HG03060 (cell line): ENCODE measurements around the gene PAM.
"Not testable (repeated sequence)": the region's sequence is repeated elsewhere in the genome, so short reads cannot be mapped to it uniquely, and the experiment has no call there.

Experiments
- ATAC-seq: cut with Tn5 transposase; IDR thresholded peaks from one replicate; pipeline ENCODE4 v1.9.1; 2021; ENCODE audit warnings: low read depth, moderate number of reproducible peaks; ENCODE audit not compliant: unreplicated experiment

The PAM gene

GRCh38 chr5:102888483-102888882, 133.4 kb downstream of the PAM start:
- no peak for ATAC-seq

GRCh38 chr5:102889033-102889432, 133.9 kb downstream of the PAM start:
- no peak for ATAC-seq

DNA sequence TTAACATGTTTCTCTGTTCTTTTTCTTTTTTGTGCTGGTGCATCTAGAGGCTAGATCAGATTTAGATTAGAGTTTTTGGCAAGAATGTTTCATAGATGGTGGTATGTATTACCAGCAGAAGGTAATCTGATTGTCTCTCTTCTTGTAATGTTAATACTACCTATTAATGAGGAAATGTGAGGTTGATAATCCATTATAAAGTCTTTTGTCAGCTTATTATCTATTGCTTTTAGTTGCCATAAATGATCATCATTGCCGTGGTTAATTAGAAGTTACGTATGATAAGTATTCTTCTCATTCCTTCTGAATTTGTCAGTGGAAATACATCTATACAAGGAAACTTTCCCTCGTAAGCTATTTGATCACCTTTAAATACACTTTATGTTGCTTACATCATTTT, 135.0 kb downstream of the PAM start:
- ATAC-seq: no peak

- no peak for ATAC-seq
Observed at GRCh38 chr5:102891175-102891574, 136.1 kb downstream of the PAM start.

DNA sequence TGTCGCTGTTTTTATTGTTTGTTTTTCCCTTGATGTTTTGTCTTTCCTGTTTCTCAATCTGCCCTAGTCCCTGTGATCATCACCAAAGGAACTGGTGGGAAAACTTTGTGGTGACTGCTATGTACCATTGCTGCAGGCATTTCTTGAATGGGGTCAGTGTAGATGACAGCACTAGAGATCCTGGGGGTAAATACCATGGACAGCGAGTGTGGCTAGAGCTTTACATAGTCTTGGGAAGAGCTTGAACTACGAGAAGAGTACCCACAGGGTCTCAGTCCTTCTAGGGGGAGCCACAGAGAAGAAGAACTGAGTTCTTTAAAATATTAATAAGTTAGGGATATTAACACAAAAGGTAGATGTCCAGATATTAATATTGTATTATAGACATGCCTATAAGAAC, 138.8 kb downstream of the PAM start:
- no peak for ATAC-seq

DNA sequence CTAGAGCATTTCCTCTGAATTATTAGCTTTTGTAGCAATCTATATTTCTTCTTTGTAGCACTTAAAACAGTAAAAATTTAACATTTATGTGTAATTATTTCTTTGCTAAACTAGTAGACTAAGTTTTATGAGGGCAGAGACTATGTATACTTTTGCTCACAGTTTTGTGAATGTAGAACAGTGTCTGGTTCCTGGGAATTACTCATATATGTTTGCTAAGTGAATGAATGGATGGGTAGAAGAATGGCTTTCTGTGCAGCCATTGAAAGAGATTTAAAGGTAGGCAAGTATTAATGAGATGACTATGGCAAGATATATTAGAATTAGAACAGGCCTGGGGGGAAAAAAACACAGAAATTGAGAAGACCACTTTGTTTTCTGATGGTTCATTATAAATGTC, 140.1 kb downstream of the PAM start:
- ATAC-seq: no peak

GRCh38 chr5:102895976-102896375, 140.9 kb downstream of the PAM start:
- ATAC-seq: no peak

DNA sequence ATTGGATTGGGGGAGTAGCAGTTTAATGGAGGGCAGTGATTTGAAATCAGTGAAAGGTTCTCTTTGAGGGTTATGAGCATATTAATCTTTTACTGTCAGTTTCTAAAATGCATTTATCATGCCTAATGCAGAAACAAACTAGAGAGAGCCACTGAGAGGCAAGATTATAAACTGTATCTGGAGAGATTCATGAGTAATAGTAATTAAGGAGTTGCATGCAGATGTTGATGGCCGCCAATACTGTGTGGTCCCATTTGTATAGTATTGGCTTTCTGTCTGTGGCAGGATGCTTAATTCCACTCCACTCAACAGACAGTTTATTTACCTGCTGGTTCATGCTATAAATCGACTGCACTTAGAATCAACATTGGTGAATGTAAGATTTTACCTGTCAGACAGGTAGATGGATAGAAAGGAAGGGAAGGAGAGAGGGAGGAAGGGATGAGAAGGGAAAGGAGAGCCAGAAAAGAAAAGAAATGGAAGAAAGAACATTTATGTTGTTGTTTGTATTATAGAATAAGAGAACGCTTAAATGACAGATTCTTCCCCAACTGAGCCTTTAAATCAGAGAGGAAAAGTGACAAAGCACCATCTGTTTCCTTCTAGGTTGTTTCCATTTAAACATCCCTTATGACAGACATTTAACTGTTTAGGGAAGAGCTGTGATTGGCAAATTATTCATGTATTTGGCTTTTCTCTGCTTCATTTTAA, 146.5 kb downstream of the PAM start:
- ATAC-seq: no peak

DNA sequence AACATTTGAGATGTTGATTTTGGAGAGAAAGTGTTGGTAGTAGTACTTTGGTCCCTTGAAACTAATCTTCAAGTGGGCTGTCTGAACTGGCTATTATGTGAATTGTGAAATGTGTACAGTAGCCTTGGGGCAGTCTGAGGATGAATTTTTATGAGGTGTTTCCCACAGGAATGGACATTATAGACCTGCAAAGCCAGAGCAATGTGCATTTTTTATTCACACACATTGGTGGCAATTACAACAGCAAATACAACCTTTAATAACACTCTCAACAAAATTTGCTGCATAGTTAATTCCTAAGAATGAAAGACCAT, 147.0 kb downstream of the PAM start:
- ATAC-seq: no peak

- no peak for ATAC-seq
Observed at GRCh38 chr5:102902647-102903046, 147.5 kb downstream of the PAM start.

- ATAC-seq: no peak
Observed at GRCh38 chr5:102903074-102903871, 148.2 kb downstream of the PAM start.

DNA sequence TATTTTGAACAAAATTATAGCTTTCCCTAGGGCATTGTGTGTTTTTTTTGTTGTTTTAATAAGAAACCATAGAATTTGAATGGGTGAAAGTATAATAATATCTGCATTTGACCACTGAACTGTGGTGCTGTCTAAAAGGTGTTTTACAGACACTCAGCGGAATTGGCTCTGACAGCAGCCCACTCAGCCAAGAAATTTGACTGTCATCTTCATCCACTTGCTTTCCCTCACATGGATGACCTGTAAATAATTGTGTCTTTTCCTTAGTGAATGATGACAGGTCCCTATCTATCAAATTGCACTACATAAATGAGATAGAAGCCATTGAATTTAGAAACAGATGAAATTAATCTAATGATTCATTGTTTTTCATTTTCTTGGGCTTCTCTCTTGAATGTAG, 150.0 kb downstream of the PAM start:
- ATAC-seq: no peak

GRCh38 chr5:102907099-102907498, 152.0 kb downstream of the PAM start:
- not testable (repeated sequence) for ATAC-seq

DNA sequence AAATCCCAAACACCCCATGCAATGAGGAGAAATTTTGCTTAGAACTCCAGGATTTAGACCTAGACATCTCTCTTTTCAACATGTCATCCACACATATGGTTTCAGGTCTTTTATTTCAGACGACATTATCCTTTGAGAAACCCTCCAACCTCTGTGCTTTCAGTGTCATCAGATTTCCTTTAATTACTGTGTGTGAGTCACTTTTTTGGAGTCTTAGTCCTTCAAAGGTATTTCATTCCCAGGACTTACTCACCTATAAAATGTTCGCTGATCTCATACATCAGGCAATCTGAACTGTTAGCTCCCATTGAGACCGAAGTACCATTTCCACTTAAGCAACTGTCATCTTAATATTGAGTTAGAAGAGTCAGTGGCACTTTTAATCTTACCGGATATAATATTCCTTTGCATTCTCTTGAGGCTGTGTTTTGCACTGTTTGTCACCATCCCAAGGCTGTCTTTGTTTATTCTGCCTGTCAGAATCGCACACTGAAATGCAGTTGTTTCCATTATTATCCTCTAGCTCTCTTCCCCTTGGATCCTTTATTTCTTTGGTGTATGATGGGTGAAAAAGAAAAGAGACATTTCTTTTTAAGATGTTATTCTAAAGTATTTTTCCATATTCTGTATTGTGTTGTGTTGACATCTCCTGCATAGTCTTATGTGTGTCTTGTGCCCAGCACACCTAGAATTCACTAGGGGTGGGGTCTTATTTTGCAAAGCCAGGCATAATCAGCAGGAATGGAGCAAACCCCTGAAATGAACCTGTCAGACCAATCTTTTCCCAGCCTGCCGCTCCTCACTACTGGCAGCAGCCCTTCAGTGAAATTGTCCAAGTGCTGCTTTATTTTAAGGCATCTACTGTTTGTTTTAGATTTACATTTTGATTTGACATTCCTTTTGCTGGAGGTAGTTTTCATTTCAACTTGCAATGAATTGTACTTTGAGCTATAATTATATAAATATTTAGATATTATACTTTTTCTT, 155.4 kb downstream of the PAM start:
- ATAC-seq: no peak

GRCh38 chr5:102911973-102912372, 156.9 kb downstream of the PAM start:
- ATAC-seq: no peak

GRCh38 chr5:102916109-102916508, 161.0 kb downstream of the PAM start:
- no peak for ATAC-seq

GRCh38 chr5:102918986-102919610, 164.0 kb downstream of the PAM start:
- no peak for ATAC-seq

DNA sequence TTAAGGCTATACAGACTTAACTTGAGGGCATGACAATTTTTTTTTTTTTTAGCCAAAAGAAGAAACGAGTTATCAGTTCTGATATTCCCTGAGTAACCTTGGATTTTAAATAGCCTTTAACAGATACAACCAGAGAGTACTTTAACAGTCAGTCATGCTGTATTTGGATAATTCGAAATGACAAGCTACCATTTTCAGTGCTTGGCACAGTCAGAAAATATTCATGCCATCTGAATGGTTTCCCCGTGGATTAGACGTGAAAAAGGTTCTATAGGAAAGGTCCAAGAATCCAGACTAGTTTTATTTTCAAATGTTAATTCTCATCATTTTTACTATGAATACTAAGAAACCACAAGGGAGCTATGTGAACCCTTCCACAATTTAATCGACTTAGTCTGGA, 165.7 kb downstream of the PAM start:
- ATAC-seq: no peak

DNA sequence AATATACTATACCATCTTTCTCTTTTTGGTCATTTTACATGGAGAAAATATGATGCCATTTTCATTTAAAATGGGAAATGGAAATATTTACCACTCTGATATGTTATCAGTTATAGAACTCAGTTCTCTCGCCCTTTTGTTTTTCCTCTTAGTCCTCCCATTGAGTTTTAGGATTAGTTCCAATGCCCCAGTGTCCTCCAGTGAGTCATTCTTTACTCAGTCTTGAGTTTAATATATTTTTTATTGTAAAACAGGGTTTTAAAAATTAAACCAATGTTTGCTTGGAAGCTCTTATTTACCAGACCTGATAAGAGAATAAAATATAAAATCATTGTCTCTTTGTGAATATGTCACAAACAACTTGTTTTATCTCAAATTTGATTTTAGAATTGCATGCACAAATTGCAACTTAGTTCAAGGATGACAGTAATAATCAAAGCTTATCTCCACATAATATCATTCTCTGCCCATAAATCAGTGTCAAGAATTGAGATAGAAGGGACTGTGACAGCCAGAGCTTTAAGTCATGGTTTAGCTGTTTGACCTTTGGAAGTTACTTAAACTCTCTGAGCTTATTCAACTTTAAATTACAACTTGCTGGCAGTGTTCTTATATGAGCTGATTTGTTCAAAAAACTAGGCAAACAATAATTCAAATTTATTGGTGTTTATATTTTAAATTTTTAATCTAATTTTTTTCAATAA, 166.4 kb downstream of the PAM start:
- no peak for ATAC-seq

GRCh38 chr5:102922111-102922720, 167.1 kb downstream of the PAM start:
- no peak for ATAC-seq
